Effector memory CD8-positive, alpha-beta T cell (primary cell): ENCODE measurements around the gene GP1BA.
"Not testable (repeated sequence)": the region's sequence is repeated elsewhere in the genome, so short reads cannot be mapped to it uniquely, and the experiment has no call there.

Experiments used
- ATAC-seq: fragments of 150-1000 bp; cut with Tn5 transposase; replicated peaks from 2 replicates; pipeline ENCODE4 v1.10.0; 2021; ENCODE audit warnings: mild to moderate bottlenecking, moderate library complexity
- DNase-seq, 3 experiments: peaks; one replicate each; pipeline ENCODE4 v3.0.0; 2021
- H3K27ac Mint-ChIP-seq, 2 donors: one replicate each; pipeline ENCODE4 v1.8.0; 2022; ENCODE audit warnings: mild to moderate bottlenecking in 2 of 2, mixed read lengths in 2 of 2, moderate library complexity in 2 of 2
- H3K27me3 Mint-ChIP-seq, 2 donors: one replicate each; pipeline ENCODE4 v1.8.0; 2022; ENCODE audit warnings: mixed read lengths in 2 of 2
- H3K36me3 Mint-ChIP-seq: one replicate; pipeline ENCODE4 v1.8.0; 2022; ENCODE audit warnings: mild to moderate bottlenecking, moderate library complexity, mixed read lengths; ENCODE audit not compliant: insufficient read depth
- H3K4me1 Mint-ChIP-seq, 2 donors: one replicate each; pipeline ENCODE4 v1.8.0; 2022; ENCODE audit warnings: low read depth in 2 of 2, mixed read lengths in 2 of 2
- H3K4me3 Mint-ChIP-seq, 2 donors: one replicate each; pipeline ENCODE4 v1.8.0; 2022; ENCODE audit warnings: mild to moderate bottlenecking in 2 of 2, mixed read lengths in 2 of 2, moderate library complexity in 2 of 2
- H3K9me3 Mint-ChIP-seq, 2 donors: one replicate each; pipeline ENCODE4 v1.8.0; 2022; ENCODE audit warnings: mixed read lengths in 2 of 2

The GP1BA gene

DNA sequence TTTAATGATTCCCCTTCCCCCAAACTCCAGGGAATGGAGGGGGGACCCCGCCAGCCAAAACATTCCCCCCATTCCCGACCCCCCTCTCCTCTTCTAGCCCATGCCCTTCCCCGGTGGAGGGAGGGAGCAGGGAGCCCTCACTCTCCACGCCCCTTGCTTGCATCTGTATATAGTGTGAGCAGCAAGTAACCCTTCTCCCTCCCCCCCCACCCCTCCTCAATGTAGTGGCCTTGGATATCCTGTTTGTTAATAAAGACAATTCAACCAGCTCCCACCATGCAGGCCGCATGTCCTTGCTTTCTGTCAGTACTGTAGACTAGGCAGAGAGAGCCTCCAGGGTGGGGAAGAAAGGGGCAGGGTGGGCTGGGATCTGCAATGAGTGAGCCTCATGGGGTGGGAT, 34.3 kb upstream of the GP1BA start:
- ATAC-seq (no peak), DNase-seq (no peak)
- H3K36me3 Mint-ChIP-seq: peaks cover 67% of the 10 kb centered on the region
- H3K4me1 Mint-ChIP-seq: peaks cover 27% of the 10 kb centered on the region in 2 donors
- no peaks in the 10 kb centered on the region for H3K27me3 Mint-ChIP-seq
- H3K9me3 Mint-ChIP-seq: no peaks in the 10 kb centered on the region
- H3K4me3 Mint-ChIP-seq: peak overlapping the region; percentile 74 to 86
- peak overlapping the region in 1 of 2 donors; percentile 82 for H3K27ac Mint-ChIP-seq

DNA sequence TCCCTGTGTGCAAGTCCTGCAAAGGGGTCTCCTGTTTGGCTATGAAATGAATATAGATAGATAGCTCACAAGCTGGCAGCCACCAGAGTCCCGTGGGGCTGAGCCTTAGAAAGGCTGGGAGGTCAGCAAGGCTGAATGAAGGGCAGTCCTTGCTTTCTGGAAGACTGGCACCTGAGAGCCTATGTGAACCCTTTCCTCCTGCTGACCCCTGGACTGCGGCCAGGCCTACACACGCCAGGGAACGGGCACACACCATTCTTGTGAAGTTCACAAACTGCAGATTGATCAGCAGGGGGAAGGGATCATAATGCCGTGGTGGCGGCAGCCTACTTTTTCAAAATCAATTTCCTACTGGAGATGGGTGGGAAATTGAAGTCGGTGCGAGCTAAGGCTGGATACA, 33.7 kb upstream of the GP1BA start:
- ATAC-seq: no peak
- Mint-ChIP-seq H3K9me3 (no peaks in the 10 kb centered on the region), H3K4me3 (peak overlapping the region; percentile 74 to 86), H3K36me3 (peaks cover 67% of the 10 kb centered on the region), H3K27me3 (no peaks in the 10 kb centered on the region), H3K27ac (peak overlapping the region in 1 of 2 donors; percentile 82), H3K4me1 (peaks cover 33% of the 10 kb centered on the region in 2 donors)
- DNase-seq: no peak

DNA sequence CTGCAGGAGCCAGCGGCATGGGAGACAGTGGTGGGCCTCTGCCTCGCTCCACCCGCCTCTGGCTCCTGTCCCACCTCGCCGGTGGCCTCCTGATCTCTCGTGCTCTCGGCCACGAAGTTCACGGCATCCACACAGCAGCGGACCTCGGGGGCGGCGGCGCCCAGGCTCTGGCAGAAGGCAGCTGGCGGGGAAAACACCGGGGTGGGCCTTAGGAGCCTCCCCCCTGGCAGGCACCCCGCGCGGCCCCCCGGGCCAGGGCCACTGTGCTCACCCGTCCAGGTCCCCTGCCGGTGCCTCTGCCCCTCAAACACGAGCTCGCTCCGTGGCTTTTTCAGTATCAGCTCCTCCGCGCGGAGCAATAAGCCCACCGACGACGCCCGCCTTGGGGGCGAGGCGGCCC, 33.1 kb upstream of the GP1BA start:
- H3K4me1 Mint-ChIP-seq: peaks cover 37% of the 10 kb centered on the region in 2 donors
- H3K9me3 Mint-ChIP-seq: no peaks in the 10 kb centered on the region
- peaks cover 68% of the 10 kb centered on the region for H3K36me3 Mint-ChIP-seq
- H3K4me3 Mint-ChIP-seq: peak overlapping the region; percentile 85 to 86
- peak; percentile 1 for ATAC-seq
- DNase-seq: no peak
- no peaks in the 10 kb centered on the region for H3K27me3 Mint-ChIP-seq
- H3K27ac Mint-ChIP-seq: peak overlapping the region; percentile 91 to 93

- Mint-ChIP-seq H3K36me3 (peaks cover 63% of the 10 kb centered on the region), H3K9me3 (no peaks in the 10 kb centered on the region), H3K27ac (peak within 1 kb of the TSS; percentile 91 to 93), H3K4me1 (peaks cover 37% of the 10 kb centered on the region in 2 donors), H3K4me3 (peak within 1 kb of the TSS; percentile 85 to 86), H3K27me3 (no peaks in the 10 kb centered on the region)
- DNase-seq: peak; percentile 95 to 97 (median 97)
- ATAC-seq: peak; percentile 71
Observed at GRCh38 chr17:4899341-4900230, 32.5 kb upstream of the GP1BA start, which contains the start of gene C17orf107. Gene C17orf107 (plus strand): TSS chr17:4899536. CDS start chr17:4899763, 227 bp downstream.

DNA sequence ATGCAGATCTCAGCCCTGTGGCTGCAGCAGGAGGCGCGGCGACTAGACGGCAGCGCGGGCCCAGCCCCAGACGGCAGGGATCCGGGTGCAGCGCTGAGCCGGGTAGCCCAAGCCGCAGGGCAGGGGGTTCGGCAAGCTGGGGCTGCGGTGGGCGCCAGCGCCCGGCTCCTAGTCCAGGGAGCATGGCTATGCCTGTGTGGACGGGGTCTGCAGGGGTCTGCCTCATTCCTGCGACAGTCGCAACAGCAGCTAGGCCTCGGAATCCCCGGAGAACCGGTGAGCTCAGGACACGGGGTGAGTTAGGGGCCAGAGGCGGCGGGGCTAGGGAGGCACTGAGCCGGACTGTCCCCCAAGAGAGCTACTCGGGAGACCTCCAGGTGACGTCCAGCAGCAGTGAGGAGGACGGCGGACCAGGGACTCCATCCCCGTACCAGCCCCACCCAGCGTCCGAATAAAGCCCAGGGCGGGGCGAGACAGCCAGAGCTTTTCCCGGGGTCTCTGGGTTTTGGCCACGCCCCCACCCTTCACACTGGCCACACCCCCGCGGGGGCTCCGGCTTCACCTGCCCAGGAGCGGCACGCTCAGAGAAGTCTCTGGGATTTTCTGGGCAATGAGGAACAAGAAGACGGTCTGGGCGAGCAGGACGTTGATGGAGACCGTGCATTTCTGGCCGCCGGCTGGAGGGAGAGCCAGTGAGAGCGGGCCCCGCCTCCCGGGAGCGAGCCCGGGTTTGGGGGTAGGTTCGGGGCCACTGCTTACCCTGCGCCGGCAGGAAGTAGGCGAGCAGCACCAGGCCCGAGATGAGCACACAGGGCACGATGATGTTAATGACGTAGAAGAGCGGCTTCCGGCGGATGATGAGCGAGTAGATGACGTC, 31.6 kb upstream of the GP1BA start:
- ATAC-seq (peak; percentile 41), DNase-seq (peak; percentile 58 to 69 (median 68))
- H3K27ac Mint-ChIP-seq: peak overlapping the region; percentile 91 to 93
- H3K9me3 Mint-ChIP-seq: no peaks in the 10 kb centered on the region
- H3K36me3 Mint-ChIP-seq: peaks cover 56% of the 10 kb centered on the region
- H3K4me1 Mint-ChIP-seq: peaks cover 37% of the 10 kb centered on the region in 2 donors
- H3K27me3 Mint-ChIP-seq: no peaks in the 10 kb centered on the region
- peak overlapping the region; percentile 85 to 86 for H3K4me3 Mint-ChIP-seq

DNA sequence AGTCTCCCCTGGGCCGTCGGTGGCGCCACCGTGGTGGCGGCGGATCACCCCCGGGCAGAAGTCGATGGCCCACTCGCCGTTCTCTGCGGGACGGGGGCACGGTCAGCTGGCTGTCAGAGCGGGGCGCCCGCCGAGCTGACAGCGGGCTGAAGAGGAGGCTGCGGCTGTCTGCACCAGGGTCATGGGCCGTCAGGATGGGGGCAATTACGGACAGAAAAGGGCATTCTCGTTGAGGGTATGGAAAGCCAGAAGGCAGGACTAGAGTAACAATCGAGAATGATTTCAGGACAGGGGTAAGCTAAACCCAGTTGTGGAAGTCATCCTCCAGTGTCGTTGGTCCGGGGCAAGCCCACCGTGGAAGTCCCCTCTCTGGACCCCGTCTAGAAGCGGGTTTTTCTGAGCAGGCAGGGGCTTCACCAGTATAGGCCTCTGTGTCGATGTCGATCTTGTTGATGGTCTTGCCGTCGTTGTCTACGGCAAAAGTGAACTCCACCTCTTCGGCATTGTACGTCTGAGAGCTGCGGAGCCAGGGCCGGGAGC, 30.9 kb upstream of the GP1BA start:
- Mint-ChIP-seq H3K27me3 (peaks cover 0 to 4% of the 10 kb centered on the region in 2 donors), H3K4me3 (peak overlapping the region; percentile 85 to 86), H3K4me1 (peaks cover 37% of the 10 kb centered on the region in 2 donors), H3K9me3 (no peaks in the 10 kb centered on the region), H3K27ac (peak overlapping the region; percentile 91 to 93), H3K36me3 (peaks cover 50% of the 10 kb centered on the region)
- DNase-seq (no peak), ATAC-seq (no peak)

DNA sequence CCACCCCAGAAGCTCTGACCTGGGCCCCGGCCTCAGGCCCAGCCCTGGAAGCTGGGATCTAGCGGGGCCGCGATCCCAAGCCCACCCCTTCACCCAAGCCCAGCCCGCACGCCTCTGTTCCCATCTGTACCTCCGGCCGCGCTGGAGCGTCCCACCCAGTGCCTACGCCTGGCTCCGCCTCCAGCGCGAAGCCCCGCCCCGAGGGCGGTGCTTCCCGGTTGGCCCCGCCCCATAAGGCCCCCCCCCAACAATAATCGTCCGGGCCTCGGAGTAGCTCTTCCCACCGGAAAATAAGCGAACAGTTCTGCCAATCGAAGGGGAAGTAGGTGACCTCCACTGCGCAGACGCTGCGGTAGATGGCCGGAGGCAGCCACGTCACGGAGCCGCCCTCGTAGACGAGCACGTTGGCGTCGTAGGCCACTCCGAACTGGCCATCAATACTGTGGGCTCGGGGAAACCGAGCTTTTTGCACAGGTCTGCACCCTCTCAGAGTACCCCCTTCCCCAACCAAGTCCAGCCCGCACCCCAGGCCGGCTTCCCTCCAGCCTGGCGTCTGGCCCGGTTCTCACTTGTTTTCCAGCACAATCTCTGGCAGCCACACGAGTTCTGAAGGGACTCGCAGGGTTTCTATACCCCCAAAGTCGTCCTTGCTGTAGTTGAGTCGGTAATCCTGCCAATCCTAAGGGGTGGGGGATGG, 30.3 kb upstream of the GP1BA start:
- peaks cover 49% of the 10 kb centered on the region for H3K36me3 Mint-ChIP-seq
- no peak for DNase-seq
- H3K27ac Mint-ChIP-seq: peak overlapping the region; percentile 91 to 93
- H3K4me1 Mint-ChIP-seq: peaks cover 37% of the 10 kb centered on the region in 2 donors
- peaks cover 0 to 4% of the 10 kb centered on the region in 2 donors for H3K27me3 Mint-ChIP-seq
- no peaks in the 10 kb centered on the region for H3K9me3 Mint-ChIP-seq
- ATAC-seq: no peak
- peak overlapping the region; percentile 80 to 86 for H3K4me3 Mint-ChIP-seq

GRCh38 chr17:4902540-4902939, 29.5 kb upstream of the GP1BA start:
- peaks cover 0 to 4% of the 10 kb centered on the region in 2 donors for H3K27me3 Mint-ChIP-seq
- no peaks in the 10 kb centered on the region for H3K9me3 Mint-ChIP-seq
- DNase-seq: no peak
- H3K4me1 Mint-ChIP-seq: peaks cover 37% of the 10 kb centered on the region in 2 donors
- peaks cover 49% of the 10 kb centered on the region for H3K36me3 Mint-ChIP-seq
- ATAC-seq: no peak
- H3K27ac Mint-ChIP-seq: peak overlapping the region; percentile 87 to 91
- H3K4me3 Mint-ChIP-seq: peak overlapping the region; percentile 80 to 84

- DNase-seq (peak; percentile 65 to 75 (median 66)), ATAC-seq (peak; percentile 59)
- H3K27me3 Mint-ChIP-seq: peaks cover 0 to 4% of the 10 kb centered on the region in 2 donors
- no peaks in the 10 kb centered on the region for H3K9me3 Mint-ChIP-seq
- H3K36me3 Mint-ChIP-seq: peaks cover 49% of the 10 kb centered on the region
- H3K4me1 Mint-ChIP-seq: peaks cover 35 to 36% of the 10 kb centered on the region in 2 donors
- H3K4me3 Mint-ChIP-seq: peak within 1 kb of the TSS; percentile 80 to 84
- peak within 1 kb of the TSS; percentile 87 to 91 for H3K27ac Mint-ChIP-seq
Observed at GRCh38 chr17:4903051-4903818, 28.8 kb upstream of the GP1BA start, which contains the start of gene CHRNE. Gene CHRNE (minus strand): TSS chr17:4903098. CDS start chr17:4903063, 35 bp downstream.

DNA sequence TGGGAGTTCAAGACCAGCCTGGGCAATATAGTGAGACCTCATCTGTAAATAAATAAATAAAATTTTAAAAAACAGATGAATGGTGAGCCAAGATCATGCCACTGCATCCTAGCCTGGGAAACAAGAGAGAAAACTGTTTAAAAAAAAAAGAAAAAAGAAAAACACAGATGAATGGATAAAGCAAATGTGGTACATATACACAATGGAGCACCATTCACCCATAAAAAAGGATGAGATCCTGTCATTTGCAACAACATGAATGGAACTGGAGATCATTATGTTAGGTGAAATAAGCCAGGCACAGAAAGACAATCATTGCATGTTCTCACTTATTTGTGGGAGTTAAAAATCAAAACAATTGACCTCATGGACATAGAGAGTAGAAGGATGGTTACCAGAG, 25.4 kb upstream of the GP1BA start:
- H3K27ac Mint-ChIP-seq, H3K9me3 Mint-ChIP-seq, ATAC-seq, H3K27me3 Mint-ChIP-seq, H3K4me3 Mint-ChIP-seq, DNase-seq: not testable (repeated sequence)
- peaks cover 31% of the 10 kb centered on the region for H3K36me3 Mint-ChIP-seq
- peaks cover 17 to 18% of the 10 kb centered on the region in 2 donors for H3K4me1 Mint-ChIP-seq

DNA sequence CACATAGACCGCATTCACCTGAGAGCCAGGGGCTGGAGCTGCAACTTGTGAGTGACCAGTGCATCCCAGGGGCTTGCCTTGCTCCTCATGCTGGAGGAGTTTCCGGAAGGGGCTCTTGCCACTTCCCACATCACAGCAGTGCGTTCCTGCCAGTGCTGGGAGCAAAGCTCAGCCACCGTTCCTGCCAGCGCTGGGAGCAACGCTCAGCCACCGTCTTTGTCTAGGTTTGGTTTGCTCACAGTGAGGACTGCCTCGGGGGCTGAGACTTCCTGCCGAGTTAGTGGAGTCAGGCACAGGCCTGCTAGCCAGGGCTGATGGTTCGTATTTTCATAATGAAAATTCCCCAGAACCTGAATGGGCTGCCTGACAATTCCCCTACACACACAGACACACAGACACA, 23.8 kb upstream of the GP1BA start:
- peaks cover 14% of the 10 kb centered on the region for H3K36me3 Mint-ChIP-seq
- ATAC-seq: no peak
- H3K27me3 Mint-ChIP-seq: peaks cover 0 to 10% of the 10 kb centered on the region in 2 donors
- H3K4me1 Mint-ChIP-seq: peaks cover 5% of the 10 kb centered on the region in 2 donors
- no peaks in the 10 kb centered on the region for H3K9me3 Mint-ChIP-seq
- no peak for DNase-seq
- H3K27ac Mint-ChIP-seq: no peak overlapping the region
- no peak overlapping the region for H3K4me3 Mint-ChIP-seq
